H4 (cell line): ENCODE results near the gene IDNK. TPM values are rescaled to one million over a fixed set of nuclear protein-coding genes. Genes with fewer than 3 reads are reported as not detected.
A peak's percentile ranks its signal among the peaks of the same experiment; 100 is the strongest.
"Not testable (repeated sequence)": the region's sequence is repeated elsewhere in the genome, so short reads cannot be mapped to it uniquely, and the experiment has no call there.

ENCODE experiments used
- DNase-seq: peaks from one replicate; pipeline ENCODE4 v3.0.0-alpha.2; 2015; ENCODE audit warnings: low spot score
- total RNA-seq: library from RNA; depleted of rRNA; stranded (reverse); fragments of >200 nt; shearing (Covaris generic); gene quantifications from 2 replicates; pipeline ENCODE4 v1.2.3, GENCODE V29; 2014; rRNA removed

Gene IDNK
- total RNA-seq, result 1.9 and 3.8 TPM in 2 replicates

DNA sequence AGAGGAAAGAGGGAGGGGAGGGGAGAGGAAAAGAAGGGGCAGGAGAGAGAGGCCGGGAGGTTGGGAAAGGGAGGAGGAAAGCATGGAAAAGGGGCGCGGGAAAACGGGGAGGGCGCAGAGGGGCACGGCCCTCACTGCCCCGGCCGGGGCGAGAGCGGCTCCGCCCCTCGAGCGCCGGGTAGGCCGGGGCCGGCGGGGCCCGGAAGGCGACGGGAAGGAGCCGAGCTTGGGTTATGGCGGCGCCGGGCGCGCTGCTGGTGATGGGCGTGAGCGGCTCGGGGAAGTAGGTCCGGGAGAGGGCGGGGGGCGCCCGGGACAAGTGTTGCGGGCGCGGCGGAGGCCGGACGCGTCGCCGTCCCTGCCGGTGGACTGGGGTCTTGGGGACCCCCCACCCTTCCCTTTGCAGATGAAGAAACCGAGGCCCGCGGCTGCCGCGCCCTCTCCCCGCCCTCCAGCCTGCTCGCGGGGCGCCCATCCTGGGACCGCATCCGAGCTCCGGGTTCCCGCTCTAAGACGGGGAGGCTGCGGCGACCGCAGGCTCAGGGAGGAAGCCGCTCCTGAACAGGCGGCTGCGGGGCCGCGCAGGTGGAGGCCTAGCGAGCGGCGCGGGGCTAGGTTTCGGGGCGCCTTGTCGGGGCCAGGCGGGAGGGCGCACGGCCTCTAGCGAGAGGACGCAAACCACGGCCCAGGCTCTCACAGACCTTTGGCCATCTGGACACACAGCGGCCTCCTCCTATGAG, at the start of gene IDNK:
IDNK (plus strand) TSS at position 205 of the 740 bp plus-strand sequence; CDS start at position 234, 29 bp downstream.
- DNase-seq, result peak; percentile 54

DNA sequence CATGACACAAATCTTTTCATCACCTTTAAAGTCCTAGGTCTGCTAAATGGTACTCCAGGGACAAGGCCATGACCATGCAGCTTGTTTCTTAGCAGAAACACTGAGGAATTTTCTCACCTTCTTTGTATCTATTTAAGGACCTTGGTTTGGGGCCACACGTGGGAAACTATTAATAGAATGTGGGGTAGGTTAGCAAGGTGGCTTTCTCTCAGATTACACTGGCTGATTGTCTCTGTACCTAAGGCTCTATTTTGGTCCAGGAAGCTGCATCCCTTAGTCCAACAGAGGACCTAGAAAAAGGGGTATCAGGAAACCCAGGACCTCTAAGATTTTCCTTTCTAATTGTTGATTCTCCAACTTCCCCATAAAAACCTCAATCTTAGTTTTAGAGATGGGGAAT, 48.5 kb upstream of the IDNK start:
- no peak for DNase-seq

DNA sequence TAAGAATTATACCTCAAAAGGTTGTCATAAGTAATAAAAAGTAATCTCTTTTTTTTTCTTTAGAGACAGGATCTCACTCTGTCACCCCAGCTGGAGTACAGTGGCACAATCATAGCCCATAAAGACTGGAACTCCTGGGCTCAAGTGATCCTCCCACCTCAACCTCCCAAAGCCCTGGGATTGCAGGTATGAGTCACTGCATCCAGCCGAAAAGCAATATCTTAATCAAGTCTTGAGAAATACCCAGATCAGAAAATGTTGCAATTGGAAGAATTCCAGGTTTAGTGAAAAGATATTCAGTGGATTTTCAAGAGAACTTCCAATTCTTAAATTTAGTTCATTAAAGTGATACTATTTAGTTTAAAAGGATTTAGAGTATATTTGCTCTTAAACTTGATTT, 40.9 kb upstream of the IDNK start:
- DNase-seq, result no peak

DNA sequence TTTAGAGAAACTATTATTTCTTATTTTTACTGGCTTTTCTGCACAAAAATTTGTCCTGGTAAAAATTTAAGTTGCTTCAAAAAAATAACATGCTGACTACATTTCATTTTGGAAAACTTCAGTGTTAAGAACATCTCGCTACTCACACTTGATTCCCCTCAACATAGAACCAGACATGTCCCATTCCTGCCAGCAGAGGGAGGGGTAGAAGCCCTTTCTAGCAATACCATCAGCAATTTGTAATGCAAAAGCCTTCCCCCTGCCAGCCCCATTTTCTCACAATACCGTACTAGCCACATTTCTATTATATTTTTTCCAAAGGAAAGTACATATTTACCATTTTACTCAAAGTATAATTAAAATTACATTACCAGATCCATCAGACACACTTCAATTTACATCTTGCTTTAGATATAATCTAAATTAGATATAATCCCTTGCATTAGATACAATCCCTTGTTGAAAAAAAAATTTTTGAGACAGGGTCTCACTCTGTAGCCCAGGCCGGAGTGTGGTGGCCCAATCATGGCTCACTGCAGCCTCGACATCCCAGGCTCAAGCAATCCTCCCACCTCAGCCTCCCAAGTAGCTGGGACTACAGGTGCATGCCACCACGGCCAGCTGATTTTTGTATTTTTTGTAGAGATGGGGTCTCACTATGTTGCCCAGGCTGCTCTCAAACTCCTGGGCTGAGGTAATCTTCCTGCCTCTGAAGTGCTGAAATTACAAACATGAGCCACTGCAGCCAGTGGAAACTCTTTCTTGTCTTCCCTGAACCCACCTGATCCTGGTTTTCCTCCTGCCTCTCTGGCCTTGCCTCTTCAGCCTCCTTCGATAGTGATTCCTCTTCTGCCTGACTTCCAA, 39.6 kb upstream of the IDNK start:
- peak; percentile 31 for DNase-seq

DNA sequence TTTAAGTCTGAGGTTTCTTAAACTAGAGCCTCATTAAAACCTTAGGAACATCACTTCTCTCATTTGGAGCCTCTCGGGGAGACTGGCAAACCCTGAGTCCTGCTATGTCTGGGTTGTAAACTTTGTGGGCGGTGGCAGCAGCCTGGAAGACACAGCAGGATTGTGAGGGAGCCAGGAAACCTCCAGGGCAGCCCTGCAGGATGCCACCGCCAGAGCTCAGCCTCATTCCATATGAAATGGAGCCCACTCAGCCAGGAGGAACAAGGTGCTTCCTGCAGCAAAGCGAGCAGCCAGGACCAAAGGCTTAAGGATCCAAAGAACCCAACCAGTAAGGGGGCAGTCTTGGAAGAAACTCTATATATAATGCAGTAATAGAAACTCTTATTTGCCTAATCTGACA, 37.9 kb upstream of the IDNK start:
- no peak for DNase-seq

DNA sequence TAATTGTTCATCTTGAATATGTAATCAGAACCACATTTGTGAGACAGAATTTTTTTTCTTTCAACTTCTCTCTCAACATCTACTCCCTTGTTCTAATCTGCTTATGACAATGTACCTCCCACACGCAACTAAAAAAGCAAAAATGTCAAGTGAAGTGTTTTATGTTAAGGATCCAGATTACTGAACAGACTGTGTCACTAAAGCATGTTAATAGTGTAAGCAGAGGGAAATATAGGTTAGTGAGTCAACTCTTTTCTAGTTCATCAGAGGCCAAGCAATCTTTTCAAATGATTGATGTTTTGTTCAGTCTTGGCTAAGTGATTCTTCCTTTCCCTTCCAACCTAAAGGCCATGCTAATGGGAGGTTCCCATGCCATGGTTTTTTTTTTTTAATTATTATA, 34.7 kb upstream of the IDNK start:
- no peak for DNase-seq

DNA sequence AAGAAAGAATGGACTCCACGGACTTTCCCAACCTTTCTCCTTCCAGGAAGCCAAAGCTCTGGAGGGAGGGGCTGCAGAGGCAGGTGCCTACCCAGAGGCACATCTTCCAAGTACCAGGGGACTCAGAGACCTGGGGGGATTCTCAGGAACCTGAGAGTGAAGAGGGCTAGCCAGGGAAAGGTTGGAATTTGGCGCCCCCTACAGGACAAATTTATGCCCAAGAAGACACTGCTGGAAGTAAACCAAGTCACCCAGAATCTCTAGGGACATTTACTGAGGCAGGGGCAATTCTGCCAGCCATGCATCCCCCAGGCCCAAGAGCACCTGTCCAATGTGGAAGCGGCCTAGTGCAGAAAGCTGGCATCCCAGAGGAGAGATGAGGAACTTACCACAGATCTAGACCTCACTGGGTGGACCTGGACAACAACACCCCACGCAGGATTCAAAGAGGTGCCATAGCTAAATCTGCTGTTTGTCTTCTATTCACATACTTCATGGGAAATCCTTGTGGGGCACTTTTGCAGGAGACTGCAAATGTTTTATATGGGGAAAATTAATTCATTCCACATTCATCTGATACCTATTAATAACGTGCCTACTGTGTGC, 25.9 kb upstream of the IDNK start:
- no peak for DNase-seq

DNA sequence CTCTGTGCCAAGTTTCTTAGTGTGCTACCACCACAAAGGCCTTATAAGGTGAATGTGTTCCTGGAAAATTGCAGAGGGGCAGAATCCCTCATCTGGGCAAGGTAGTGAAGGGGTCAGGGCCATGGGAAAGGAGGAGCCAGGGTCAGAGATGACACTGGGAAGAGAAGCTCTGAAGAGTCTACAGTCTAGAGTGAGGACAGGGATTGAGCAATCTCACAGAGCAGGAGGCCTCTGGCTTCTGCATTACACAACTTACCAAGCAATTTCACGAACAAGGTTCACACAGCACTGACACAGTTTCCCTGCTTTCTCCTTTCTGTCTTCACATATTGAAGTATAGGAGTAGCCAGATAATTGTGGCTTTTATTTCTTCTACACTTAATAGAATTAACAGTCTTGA, 24.5 kb upstream of the IDNK start:
- no peak for DNase-seq

DNA sequence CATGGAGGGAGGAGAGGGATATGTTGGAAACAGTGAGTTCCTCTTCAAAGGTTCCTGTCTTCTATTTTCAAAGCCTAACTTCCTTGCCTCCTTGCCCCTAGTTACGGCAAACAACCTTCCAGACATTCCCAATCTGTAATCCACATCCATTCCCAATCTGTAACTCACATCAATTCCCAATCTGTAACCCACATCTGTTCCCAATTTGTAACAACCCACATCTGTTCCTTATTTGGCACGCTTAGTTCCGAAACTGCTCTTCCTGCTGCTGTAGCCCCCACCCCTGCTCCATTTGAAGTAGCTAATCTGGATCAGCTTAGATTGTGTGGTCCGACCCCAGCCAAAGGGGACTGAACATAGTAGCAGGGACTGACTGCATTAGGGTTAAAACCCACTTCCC, 23.9 kb upstream of the IDNK start:
- DNase-seq, result no peak

DNA sequence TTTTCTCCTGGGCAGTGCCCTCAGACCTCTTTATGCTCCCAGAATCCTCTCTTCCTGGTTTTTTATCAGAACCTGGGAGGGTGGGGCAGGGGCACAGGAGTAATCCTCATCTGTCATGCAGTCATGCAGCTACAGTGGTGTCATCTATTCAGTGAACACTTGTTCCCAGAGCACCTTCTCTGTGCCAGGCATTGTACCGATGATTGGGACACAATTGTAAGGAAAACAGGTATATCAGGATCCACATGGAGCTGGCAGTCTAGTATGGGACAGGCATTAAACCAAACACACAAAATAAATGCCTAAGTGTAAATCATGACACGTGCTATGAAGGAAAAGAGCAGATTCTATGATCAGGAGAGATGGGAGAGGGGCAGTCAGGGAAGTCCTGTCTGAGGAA, 21.5 kb upstream of the IDNK start:
- DNase-seq, result no peak

DNA sequence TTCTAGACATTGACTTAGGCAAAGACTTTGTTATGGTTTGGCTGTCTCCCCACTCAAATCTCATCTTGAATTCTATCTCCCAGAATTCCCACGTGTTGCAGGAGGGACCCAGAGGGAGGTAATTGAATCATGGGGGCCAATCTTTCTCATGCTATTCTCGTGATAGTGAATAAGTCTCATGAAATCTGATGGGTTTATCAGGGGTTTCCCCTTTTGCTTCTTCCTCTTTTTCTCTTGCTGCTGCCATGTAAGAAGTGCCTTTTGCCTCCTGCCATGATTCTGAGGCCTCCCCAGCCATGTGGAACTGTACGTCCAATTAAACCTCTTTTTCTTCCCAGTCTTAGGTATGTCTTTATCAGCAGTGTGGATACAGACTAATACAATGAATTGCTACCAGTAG, 15.3 kb upstream of the IDNK start:
- not testable (repeated sequence) for DNase-seq

DNA sequence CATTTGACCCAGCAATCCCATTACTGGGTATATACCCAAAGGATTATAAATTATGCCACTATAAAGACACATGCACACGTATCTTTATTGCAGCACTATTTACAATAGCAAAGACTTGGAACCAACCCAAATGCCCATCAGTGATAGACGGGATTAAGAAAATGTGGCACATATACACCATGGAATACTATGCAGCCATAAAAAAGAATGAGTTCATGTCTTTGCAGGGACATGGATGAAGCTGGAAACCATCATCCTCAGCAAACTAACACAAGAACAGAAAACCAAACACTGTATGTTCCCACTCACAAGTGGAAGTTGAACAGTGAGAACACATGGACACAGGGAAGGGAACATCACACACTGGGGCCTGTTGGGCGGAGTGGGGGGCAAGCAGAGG, 9.6 kb upstream of the IDNK start:
- DNase-seq, result not testable (repeated sequence)

DNA sequence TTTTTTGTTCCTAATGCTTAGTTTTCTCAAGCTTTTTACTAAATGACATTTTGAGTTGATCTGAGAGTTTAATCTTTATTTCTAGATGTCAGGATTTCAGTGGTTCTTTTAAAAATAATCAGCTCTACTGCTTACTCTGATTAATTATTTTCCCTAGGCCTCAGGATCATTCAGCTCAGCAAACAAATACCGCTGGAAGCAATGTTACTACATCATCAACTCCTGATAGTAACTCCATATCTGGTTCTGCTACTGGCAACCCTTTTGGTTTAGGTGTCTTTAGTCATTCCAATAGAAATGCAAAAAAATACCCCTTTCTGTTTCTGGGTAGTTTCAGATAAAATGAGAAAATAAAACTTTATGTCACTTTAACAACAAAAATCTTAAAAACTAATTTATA, 5.6 kb upstream of the IDNK start:
- no peak for DNase-seq

DNA sequence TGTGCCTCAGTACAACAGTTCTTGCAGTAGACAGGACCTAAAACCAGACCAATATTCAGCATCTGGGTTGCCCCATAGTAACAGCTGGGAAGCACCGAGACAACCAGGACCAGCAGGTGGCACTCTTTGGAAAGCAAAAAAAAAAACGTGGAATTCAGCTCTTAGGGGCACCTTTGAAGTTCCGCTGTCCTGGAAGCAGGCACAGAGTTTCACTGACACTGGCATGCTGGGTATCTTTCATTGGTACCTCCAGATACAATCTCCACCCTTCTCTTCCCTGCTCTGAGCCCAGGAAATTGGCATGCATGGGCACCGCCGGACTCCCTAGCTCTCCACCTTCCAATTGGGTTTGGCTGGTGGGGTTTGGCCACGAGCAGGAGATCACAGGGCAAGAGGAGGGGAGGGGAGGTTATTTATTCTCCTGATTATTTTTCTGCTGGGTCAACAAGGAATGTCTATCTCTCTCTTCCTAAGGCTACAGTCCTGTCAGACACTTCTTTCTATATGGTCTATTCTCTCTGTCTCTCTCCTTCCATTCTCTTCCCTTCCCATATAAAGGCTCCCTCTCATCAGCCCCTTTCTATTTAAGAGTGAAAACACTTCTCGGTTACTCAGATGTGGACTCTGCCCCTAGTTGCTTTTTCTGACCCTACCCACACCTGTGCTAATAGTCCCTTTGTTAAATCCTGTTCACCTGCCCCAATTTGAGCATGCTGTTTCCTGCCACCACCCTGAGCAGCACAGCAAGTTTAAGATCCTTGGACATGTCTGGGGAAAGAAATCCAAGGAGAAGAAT, 1.9 kb upstream of the IDNK start:
- peak; percentile 39 for DNase-seq

DNA sequence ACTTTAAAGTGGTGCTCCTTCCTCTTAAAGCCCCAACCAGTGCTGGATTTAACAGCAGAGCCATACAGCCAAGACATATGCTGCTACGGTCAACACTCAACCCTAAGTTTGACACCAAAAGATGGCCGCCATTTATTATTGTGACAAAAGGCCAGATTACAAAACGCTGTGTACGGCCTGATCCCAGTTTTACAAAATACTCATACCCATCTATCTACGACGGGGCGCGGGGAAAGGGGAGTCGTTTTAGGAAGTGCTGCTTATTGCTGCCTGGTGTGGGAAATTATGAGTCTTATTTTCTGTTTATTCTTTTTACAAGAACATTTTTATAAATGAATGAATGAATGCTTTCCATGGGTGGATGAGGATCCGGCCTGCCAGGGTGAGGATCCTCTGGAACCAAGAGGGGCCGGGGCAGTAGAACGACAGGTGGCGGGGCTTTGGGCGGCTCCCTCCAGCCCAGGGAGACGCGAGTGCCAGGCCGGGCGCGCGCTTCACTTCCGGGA, 457 bp upstream of the IDNK start:
- DNase-seq, result no peak

DNA sequence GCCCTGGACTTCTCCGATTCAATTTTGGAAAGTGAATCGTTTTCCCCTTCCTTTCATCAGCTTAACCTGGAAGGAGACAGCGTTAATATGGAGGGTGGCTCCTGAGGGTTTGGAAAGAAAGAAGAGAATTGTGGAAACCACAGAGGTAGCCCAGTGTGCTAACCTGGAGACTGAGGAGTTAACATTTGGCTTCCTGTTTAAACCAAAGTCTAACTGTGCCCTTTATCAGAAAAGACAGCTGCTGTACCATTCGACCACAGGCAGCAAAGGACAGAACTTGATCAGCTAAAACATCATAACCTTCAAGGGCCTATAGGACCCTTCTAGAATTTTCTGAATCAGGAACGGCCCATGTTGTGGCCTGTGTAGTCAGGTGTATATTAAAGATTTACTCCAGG, 735 bp downstream of the IDNK start:
- no peak for DNase-seq

DNA sequence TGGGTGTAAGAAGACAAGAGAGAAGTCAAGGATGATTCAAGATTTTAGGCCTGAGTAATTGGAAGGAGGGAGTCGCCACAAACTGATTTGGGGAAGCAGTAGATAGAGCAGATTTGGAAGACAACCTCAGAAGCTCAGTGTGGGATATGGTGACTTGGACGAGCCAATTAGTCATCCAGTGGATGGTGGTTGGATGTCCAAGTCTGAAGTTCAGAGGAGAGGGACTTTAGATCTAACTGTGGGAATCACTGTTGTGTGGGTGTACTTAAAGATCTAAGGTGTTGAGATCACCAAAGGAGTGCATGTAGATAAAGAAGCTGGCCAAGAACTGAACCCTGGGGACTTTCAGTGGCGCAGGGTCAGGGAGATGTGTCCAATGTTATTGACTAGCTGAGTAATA, 2.2 kb downstream of the IDNK start:
- no peak for DNase-seq

DNA sequence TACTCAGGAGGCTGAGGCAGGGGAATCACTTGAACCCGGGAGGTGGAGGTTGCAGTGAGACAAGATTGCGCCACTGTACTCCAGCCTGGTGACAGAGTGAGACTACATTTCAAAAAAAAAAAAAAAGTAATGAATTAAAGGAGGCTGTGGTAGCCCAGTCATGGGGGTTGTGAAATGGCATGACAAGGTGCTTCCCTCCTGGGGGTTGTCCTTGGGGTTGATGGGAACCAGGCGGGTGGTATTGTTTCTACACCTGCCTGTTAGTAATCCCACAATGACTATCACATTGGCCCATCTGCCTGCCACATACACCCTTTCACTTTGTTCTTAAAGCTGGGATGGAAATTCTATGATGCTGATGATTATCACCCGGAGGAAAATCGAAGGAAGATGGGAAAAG, 5.6 kb downstream of the IDNK start:
- DNase-seq, result no peak

DNA sequence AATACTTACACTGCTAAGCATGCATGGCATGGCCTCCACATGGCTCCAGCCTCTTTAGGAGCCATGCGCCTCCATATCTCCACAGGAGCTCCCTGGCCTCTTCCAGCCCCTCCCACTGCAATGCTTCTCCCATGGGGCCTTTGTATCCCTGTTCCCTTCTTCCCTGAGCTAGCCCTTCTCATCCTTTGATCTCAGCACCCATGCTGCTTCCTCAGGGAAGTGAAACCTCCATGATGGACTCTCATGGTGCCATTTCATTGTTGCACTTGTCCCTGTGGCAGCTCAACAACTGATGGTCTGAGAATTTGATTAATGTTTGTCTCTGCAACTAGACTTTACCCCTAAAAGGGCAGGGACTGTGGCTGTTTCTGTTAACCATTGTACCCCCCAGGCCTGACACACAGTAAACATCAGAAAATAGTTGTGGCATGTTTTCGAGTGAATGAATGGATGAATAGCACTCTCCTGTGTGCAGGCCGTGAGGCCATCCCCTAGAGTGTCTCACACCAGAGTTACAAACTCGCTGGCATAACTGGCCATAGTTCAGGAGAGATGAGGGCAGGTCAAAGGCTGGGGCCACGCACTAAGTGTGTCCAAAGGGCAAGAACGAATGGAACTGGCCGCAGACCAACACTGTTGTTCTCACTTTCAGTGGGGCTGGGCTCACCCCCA, 6.6 kb downstream of the IDNK start:
- DNase-seq, result no peak

DNA sequence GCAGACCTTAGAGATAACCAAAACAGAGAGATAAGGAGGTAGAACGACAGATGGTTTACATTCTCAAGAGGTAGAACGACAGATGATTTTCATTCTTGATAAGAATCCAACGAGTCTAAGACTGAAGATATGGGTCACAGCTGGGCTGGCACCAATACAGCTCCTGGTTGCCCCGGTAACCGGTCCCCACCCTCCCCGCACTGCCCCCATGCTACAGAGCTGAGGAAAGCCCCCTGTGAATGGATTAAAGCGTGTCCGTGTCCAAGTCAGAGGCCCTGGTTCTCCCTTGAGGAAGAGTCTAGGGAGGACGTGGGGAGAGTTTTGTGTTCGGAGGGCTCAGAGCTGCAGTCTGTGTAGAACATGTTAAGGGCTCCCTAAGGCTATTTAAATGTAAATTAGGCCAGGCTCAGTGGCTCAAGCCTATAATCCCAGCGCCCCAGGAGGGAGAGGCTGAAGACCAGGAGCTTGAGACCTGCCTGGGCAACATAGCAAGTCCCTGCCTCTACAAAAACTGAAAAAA, 8.1 kb downstream of the IDNK start:
- DNase-seq, result no peak

DNA sequence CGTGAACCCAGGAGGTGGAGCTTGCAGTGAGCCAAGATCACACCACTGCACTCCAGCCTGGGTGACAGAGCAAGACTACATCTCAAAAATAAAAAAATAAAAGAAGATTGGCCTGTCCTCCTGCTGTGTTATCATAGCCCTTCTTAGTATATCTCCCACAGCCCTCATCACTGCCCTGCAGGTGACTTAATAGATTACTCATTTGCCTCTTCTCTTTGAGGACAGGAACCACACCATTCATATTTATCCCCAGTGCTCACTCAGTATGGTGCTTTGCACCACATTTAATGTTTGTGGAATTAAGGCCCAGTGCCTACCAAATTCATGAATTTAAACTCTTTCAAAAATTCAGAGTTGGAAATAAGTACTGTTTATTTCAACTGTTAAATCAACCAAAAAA, 10.3 kb downstream of the IDNK start:
- no peak for DNase-seq
